ENCODE measurements around the gene OR8B3. TPM values are rescaled to one million over a fixed set of nuclear protein-coding genes. Genes with fewer than 3 reads are reported as not detected.

Gene OR8B3
- total RNA-seq, 1 experiment from 2014 or later = not detected

Other genes starting within 250 kb of the OR8B3 start
- not detected in 3 replicates for gene OR10D3, start 215.7 kb downstream of the OR8B3 start, total RNA-seq (2021)
- gene OR8G1, start 157.9 kb downstream of the OR8B3 start, total RNA-seq (2021) = not detected in 3 replicates
- gene OR8G5, start 142.6 kb downstream of the OR8B3 start, total RNA-seq (2021) = not detected in 3 replicates
- gene OR8D1, start 85.1 kb downstream of the OR8B3 start, total RNA-seq (2021) = not detected in 3 replicates
- not detected in 3 replicates for gene OR8D2, start 78.8 kb downstream of the OR8B3 start, total RNA-seq (2021)
- gene OR8B2, start 14.5 kb downstream of the OR8B3 start, total RNA-seq (2021) = not detected in 3 replicates
- gene OR8B4, start 25.8 kb upstream of the OR8B3 start, total RNA-seq (2021) = not detected in 3 replicates
- not detected in 3 replicates for gene OR8B8, start 46.7 kb upstream of the OR8B3 start, total RNA-seq (2021)
- not detected in 3 replicates for gene OR8B12, start 144.6 kb upstream of the OR8B3 start, total RNA-seq (2021)
- gene OR8A1, start 171.0 kb upstream of the OR8B3 start, total RNA-seq (2021) = not detected in 3 replicates
- gene PANX3, start 212.4 kb upstream of the OR8B3 start, total RNA-seq (2021) = not detected in 3 replicates
- gene TBRG1, start 223.8 kb upstream of the OR8B3 start, total RNA-seq (2021) = 25.4 to 30.3 TPM (median 30.0 TPM) in 3 replicates